HG03108 (cell line): ENCODE measurements around the gene DNHD1.

Source experiments
- ATAC-seq: cut with Tn5 transposase; IDR thresholded peaks from one replicate; pipeline ENCODE4 v1.9.1; 2021; ENCODE audit warnings: moderate library complexity; ENCODE audit not compliant: unreplicated experiment

Gene DNHD1

DNA sequence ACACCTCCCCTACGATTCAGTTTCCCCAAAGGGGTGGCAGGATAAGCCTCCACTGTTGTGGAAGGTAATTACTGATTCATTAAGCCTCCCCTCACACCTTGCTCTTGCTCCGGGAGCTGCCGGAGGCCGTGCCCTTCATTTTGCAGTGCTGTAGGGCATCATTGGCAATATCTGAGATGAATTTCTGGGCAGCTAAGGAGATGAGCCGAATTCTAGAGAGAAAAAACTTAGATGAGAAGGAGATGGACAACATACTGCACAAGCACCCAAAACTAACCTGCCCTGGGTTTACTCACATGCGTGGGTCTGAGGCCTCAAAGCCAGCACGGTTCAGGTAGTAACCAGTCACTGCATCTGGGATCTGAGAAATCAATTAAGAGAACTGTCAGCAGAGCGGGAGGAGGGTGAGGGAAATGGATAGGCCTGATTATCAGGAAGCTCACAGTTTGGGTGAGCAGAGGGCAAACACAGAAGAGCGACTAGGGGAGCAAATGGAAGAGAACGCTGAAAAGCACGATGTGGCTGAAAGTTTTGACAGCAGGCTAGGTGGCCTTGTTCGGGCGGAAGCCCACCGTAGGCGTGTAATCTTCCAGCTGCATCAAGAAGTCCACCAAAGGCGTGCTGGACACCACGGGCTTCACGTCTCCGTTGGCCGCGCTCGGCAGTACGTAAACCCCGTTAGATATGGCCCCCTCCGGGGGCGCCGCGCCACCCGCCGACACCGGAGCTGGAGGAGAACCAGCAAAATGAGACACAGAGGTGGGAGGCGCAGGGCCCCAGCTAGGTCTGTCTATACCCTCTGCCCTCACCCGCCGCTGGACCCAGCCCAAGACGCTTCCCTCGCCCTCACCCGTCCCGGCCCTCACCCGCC, 114.2 kb downstream of the DNHD1 start:
- no peak for ATAC-seq

DNA sequence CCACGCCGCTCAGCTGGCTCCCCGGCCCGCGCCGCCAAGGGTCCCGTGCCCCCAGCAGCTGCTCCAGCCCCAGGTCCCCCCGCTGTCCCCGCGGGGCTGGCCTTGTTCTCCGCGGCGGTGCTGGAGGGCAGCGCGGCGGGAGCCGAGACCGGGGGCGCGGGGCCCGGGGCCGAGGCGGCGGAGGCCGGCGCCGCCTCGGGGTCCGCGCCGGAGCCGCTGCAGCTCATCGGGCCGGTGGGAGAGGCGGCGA, 114.8 kb downstream of the DNHD1 start:
- peak; percentile 4 for ATAC-seq

DNA sequence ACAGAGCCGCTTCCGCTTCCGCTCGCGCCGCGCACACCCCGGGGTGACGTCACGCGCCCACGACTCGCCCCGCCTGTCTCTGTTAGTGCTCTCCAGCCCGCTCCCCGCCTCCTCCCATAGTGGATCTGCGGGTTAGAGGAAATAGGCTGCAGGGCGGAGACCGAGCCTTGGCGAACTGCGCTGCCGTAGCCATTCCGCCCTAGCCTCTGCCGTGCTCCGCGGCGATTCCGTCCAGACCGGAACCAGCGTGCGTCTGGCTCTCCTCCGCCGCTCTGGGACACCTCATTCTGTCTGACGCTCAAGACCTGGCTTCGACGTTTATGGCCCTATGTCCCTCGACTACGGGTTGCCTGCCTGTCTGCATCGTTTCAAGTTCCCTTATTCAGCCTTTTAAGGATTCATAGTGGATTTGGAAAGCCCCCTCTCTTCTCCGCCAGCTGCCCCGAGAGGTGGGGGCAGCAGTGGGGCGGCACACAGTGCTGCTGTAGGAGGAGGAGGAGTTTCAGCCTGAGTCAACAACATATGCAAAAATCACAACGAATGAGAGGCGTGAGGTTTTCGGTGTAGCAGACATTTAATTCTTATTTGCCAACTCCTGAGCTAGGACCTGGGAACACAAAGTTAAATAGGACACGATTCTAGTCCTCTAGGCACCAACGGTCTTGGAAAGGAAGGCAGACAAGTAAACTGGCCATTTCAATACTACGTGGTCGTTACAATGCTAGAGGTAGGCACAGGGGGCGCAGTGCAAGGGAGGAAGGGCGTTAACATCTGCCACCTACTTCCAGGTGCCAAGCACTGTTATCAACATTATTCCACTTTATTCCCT, 115.3 kb downstream of the DNHD1 start, which contains the start of gene TAF10:
Gene TAF10 (minus strand): TSS at position 4 of the 829 bp plus-strand sequence. CDS start 27 bp downstream, outside the sequence.
- peak; percentile 88 for ATAC-seq

DNA sequence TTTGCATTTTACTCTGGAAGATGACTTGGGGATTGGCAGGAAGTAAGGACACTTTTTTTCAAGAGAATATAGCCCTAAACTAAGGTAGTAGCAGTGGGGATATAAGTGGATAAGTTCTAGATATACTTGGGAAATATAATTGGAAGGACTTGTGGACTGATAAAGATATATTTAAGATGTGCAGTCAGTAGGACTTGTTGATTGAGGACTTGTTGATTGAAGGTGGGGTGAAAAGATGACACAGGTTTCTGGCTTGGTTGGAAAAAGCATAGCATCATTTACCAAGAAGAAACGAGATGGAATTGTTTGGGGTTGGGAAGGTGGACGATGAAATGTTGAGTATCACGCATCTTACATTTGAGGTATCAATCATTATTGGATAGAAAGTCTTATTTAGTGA, 116.4 kb downstream of the DNHD1 start:
- ATAC-seq: no peak

DNA sequence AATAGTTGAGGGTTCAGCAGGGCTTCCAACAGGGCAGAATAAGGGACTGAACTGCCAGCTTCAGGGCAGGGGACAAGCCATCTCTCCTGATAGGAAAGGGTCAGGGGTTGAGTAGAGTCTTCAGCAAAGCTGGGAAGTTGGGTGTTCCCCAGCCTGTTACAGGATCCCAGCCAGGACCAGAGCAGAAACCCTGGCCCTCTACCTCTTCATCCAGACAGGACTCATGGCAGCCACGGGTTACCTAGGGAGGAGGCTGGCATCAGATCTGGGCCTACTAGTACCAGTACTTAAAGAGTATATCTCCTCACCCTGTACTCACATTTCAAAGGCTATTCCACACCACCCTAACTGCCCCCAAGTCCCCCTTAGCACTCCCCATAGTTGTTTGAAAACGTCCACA, 117.4 kb downstream of the DNHD1 start:
- no peak for ATAC-seq

DNA sequence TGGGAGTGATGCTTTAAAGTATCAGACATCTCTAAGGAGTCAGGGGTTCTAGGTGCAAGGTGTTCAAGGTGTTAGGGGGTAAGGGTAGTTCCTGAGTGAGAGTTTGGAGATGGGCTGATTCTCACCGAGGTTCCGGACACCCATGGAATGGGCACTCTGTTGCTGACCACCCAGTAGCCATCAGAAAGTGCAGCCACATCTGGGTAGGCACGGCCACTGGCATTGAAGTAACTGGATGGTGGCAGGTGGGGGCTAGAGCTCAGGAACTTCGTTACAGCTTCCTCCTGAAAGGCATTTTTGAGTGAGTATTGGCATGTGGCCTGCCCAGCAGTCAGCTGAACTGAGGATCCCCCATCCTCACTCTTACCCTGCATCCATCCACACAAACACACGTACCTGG, 118.0 kb downstream of the DNHD1 start:
- no peak for ATAC-seq

DNA sequence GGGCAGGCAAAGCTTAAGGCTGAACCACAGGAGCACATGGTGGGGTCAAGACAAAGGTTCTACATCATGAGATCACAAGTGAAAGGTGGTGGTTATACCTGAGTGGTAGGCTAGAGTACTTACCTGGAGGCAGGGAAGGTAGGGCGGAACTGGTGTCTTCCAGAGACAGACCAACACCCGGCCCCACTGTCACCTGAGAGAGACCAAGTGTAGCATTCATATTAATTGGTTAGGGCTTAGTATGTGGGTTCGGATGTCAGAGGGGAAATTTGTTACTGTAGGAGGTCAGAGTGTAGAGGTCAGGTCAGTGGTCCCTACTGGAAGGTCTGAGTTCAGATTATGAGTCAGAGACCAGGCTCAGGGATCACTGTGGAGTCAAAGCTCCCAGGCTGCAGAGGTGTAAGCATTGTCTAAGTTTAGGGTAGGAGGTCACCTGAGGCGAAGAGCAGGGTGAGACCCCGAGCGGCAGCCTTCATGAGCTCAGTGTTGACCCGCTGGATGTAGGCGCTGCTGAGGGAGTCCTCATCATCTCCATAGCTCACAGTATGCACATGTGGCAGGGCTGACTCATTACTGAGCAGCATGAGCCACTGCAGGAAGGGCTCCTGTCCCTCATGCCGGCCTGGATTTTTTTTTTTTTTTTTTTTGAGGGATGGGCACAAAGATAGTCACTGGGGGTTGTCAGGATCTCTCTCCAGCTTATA, 119.0 kb downstream of the DNHD1 start:
- no peak for ATAC-seq

DNA sequence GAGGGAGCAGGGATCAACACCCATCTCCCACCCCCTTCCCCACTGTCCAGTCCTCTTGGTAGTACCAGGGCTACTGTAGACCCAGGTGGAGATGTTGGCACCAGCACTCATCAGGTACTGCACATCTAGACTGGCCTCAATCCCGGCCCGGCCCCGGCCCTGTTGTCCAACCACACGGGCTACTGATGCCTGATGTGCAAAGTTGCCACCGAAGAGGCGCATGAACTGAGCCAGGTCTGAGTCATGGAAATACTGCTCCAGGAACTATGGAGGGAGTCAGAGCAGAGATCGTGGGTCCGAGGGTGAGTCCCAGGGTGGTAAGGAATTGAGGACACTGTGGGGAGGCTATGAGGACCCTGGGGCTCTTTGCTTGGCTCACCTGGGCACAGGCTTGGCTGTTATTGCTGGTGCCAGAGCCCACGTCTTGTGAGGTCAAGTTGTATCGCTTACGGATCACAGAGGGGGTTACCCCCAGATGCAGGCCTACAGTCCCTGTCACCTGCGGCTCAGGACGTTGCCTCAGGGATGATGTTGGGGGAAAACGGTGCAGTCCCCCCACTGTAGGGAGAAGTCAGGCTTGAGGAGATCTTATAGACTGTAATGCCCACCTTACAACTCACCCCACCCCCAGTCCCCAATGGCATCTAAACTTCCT, 119.6 kb downstream of the DNHD1 start:
- no peak for ATAC-seq

DNA sequence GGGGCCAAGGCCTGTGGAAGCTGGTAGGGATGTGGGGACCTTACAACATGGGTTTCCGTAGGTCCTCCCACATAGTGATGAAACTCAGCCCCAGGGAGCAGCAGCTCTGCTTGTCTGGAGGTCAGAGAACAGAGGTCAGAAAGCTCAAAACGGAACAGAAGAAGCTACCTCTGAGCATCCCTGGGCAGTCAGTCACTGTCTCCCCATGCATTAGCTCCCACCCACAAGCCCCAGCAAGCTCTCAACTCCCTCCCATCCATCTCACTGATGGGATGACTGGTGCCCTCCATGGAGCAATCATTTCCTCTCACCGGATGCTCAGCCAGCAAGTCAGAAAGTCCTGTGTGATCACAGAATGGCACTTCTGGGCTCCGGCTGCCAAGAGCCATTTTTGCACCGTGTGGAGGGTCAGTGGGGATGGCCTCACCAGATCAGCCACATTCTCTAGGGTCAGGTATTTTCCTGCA, 120.3 kb downstream of the DNHD1 start:
- ATAC-seq: no peak

DNA sequence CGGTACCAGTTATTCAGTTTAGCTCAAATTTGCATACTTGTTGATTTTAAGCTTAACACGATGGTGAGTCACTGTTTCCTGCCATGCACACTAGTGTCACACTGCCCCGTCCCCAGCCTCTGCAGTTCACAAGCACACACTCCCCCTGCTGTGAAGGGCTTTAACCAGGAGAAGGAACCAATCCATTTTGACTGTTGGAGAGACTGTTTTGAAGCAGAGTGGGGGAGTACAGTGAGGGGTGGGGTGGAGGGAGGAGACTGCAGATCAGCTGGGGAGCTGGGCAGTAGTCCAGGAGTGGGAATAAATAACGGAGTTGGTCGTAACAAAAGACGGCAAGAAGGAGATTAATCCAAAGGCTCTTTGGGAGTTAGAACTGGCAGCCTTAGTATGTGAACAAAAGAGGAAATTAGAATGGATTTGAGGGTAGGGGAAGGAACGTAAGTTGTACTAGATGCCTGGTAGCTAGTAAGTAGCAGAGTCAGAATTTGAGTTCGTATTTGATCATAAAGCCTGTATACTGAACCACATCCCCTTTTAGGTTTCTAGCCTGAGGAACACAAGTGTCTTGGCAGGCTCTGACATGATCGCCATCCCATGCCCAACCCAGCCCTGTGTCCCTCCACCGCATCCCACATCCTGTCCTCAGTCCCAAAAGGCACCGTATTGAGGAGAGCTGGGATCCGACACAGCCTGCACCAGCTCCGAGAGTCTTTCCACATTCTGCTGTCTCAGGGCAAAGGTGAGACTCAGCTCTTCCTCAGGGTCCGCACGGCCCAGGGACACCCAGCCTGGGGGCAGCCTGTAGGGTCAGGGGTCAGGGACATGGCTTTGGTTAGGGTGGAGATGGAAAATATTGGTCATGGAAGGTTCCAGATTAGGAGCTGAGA, 121.3 kb downstream of the DNHD1 start:
- no peak for ATAC-seq

DNA sequence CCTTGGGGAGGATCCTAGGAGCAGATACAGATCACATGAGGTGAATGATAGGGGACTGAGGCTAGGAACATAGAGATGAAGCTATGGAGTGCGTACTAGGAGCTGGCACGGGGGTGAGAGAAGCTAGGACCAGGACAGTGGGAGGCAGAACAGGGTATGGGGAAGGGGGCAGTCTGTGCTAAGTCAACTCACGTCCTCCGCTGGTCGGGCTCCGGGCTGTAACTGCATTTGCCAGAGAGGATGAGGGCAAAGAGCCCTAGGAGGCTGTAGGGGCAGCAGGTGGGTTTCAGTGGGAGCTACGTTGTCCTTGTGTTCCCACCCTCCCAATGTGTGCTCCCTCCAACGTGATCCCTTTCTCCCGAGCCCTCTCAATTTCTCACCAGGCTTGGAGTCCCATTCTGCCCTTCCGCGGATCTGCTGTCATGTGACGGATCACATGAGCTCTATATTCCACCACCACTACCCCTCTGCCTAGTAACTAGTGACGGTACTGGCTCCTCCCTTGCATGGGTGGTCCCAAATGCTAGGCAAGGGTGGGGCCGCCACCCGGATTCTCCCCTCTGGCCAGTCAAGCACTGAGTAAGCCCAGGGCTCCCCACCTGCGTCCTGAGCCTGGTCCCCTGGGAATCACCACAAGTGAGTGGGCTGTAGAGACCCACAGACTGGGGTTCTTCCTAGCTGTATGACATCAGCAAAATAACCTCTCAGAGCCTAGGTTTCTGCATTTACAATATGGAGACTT, 122.1 kb downstream of the DNHD1 start, which contains the start of gene TPP1:
Gene TPP1 (minus strand): TSS at position 419 of the 742 bp plus-strand sequence. CDS start 22 bp downstream, at position 397.
- peak; percentile 98 for ATAC-seq

DNA sequence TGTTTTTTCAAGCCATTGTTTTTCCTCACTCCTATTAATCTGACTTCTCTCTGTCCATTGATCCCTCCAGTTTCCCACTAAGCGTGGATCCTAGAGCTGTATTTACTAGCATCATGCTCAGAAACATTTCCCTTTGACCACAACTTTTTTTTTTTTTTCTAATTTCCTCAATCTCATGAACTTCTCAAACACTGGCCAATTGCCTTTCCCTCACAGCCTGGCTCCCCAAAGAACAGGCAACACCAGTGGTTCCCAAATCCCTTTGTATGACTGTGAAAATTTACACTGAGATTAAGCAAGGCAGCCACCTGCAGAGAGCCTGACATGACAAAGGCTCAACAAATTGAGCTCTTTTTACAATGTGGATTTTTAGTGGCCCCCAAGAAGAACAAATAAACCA, 123.6 kb downstream of the DNHD1 start:
- no peak for ATAC-seq
